HUES48 (cell line): ENCODE results near the gene PRR19.

Source experiments
- H3K27ac ChIP-seq: one replicate; pipeline ENCODE4 v1.7.0; 2013; ENCODE audit warnings: low read depth, low read length, inconsistent platforms
- H3K27me3 ChIP-seq: 2 replicates; pipeline ENCODE4 v1.6.1; 2013; ENCODE audit warnings: mild to moderate bottlenecking, low read length; ENCODE audit not compliant: control insufficient read depth, insufficient read depth
- H3K36me3 ChIP-seq: 2 replicates; pipeline ENCODE4 v1.6.1; 2013; ENCODE audit warnings: low read length; ENCODE audit not compliant: control insufficient read depth, insufficient read depth
- H3K4me1 ChIP-seq: 2 replicates; pipeline ENCODE4 v1.6.1; 2013; ENCODE audit warnings: mild to moderate bottlenecking, low read length; ENCODE audit not compliant: control insufficient read depth, insufficient read depth
- H3K4me3 ChIP-seq: 2 replicates; pipeline ENCODE4 v1.5.1; 2013; ENCODE audit warnings: mild to moderate bottlenecking, low read depth, low read length
- H3K9ac ChIP-seq: 2 replicates; pipeline ENCODE4 v1.6.1; 2013; ENCODE audit warnings: mild to moderate bottlenecking, low read depth, low read length, moderate library complexity
- H3K9me3 ChIP-seq: 2 replicates; pipeline ENCODE4 v1.6.1; 2013; ENCODE audit warnings: low read length; ENCODE audit not compliant: control insufficient read depth, insufficient read depth

Gene PRR19

GRCh38 chr19:42272535-42272897, 29.4 kb upstream of the PRR19 start:
- Histone ChIP-seq H3K4me3 (no peak overlapping the region), H3K36me3 (peaks cover 22% of the 10 kb centered on the region), H3K27me3 (no peaks in the 10 kb centered on the region), H3K27ac (no peak overlapping the region), H3K4me1 (peaks cover 15% of the 10 kb centered on the region; the same call in 1 of the 2 replicates), H3K9ac (no peak overlapping the region), H3K9me3 (no peaks in the 10 kb centered on the region)

DNA sequence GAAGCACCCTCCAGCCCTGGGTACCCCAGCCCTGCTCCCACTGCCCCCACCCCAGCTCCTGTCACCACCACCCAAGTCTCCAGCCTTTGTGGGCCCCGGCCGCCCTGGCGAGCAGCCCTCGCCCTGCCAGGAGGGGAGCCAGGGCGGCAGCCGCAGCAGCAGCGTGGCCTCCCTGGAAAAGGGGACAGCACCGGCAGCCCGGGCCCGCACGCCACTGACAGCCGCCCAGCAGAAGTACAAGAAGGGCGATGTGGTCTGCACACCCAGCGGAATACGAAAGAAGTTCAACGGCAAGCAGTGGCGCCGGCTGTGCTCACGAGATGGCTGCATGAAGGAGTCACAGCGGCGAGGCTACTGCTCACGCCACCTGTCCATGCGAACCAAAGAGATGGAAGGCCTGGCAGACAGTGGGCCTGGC, 28.9 kb upstream of the PRR19 start:
- Histone ChIP-seq H3K4me1 (peaks cover 12% of the 10 kb centered on the region; the same call in 1 of the 2 replicates), H3K9ac (no peak overlapping the region), H3K27ac (no peak overlapping the region), H3K36me3 (peaks cover 22% of the 10 kb centered on the region), H3K27me3 (no peaks in the 10 kb centered on the region), H3K4me3 (no peak overlapping the region), H3K9me3 (no peaks in the 10 kb centered on the region)

GRCh38 chr19:42273407-42274064, 28.4 kb upstream of the PRR19 start:
- Histone ChIP-seq H3K27ac (no peak overlapping the region), H3K36me3 (peaks cover 22% of the 10 kb centered on the region), H3K9ac (no peak overlapping the region), H3K9me3 (no peaks in the 10 kb centered on the region), H3K27me3 (no peaks in the 10 kb centered on the region), H3K4me1 (peaks cover 12% of the 10 kb centered on the region; the same call in 1 of the 2 replicates), H3K4me3 (no peak overlapping the region)

DNA sequence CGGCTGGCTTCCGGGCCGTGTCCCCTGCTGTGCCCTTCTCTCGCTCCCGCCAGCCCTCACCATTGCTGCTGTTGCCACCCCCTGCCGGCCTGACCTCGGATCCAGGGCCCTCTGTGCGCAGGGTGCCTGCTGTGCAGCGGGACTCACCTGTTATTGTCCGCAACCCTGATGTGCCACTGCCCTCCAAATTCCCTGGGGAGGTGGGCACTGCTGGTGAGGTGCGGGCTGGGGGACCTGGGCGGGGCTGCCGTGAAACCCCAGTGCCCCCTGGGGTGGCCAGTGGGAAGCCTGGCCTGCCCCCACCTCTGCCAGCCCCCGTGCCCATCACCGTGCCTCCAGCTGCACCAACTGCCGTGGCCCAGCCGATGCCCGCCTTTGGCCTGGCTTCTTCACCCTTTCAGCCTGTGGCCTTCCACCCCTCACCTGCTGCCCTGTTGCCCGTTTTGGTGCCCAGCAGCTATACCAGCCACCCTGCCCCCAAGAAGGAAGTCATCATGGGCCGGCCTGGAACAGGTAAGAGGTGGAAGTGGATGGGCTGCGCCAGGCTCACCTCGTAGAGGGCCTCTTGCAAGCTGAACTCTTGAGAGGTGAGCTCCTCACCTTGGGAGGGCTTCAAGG, 27.8 kb upstream of the PRR19 start:
- no peak overlapping the region for H3K9ac ChIP-seq
- H3K36me3 ChIP-seq, result peaks cover 22% of the 10 kb centered on the region
- H3K9me3 ChIP-seq, result no peaks in the 10 kb centered on the region
- H3K27ac ChIP-seq, result no peak overlapping the region
- H3K4me1 ChIP-seq, result peaks cover 13% of the 10 kb centered on the region; the same call in 1 of the 2 replicates
- no peak overlapping the region for H3K4me3 ChIP-seq
- no peaks in the 10 kb centered on the region for H3K27me3 ChIP-seq

DNA sequence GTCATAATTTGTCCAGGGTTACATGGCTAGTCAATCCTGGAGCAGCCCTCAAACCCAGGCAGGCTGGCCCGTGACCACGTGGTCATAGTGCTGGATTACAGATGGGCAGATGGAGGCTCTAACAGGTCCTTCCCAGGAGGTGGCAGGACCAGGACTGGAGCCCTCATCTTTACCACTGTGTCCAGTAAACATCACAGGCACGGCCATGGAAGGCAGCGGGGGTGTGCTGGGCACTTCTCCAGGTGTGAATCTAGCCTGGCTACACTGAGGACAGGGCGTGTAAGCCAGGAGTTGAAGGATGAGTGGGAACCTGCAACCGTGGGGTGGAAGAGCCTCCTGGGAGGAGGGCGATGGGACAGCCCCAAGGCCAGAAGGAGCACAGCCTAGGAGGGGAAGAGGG, 26.8 kb upstream of the PRR19 start:
- Histone ChIP-seq H3K9ac (no peak overlapping the region), H3K27ac (no peak overlapping the region), H3K27me3 (no peaks in the 10 kb centered on the region), H3K4me1 (peaks cover 13% of the 10 kb centered on the region; the same call in 1 of the 2 replicates), H3K36me3 (peaks cover 22% of the 10 kb centered on the region), H3K4me3 (no peak overlapping the region), H3K9me3 (no peaks in the 10 kb centered on the region)

GRCh38 chr19:42275517-42275916, 26.4 kb upstream of the PRR19 start:
- H3K27me3 ChIP-seq, result no peaks in the 10 kb centered on the region
- no peak overlapping the region for H3K9ac ChIP-seq
- H3K4me1 ChIP-seq, result peaks cover 9% of the 10 kb centered on the region; the same call in 1 of the 2 replicates
- no peak overlapping the region for H3K27ac ChIP-seq
- no peak overlapping the region for H3K4me3 ChIP-seq
- H3K36me3 ChIP-seq, result peaks cover 22% of the 10 kb centered on the region
- no peaks in the 10 kb centered on the region for H3K9me3 ChIP-seq

- Histone ChIP-seq H3K36me3 (peaks cover 22% of the 10 kb centered on the region), H3K27ac (no peak overlapping the region), H3K9ac (no peak overlapping the region), H3K27me3 (no peaks in the 10 kb centered on the region), H3K4me3 (no peak overlapping the region), H3K9me3 (no peaks in the 10 kb centered on the region), H3K4me1 (peaks cover 8% of the 10 kb centered on the region)
Measured at GRCh38 chr19:42276284-42276683, 25.6 kb upstream of the PRR19 start.

GRCh38 chr19:42276821-42277220, 25.1 kb upstream of the PRR19 start:
- Histone ChIP-seq H3K27ac (no peak overlapping the region), H3K4me3 (no peak overlapping the region), H3K9ac (no peak overlapping the region), H3K27me3 (no peaks in the 10 kb centered on the region), H3K9me3 (no peaks in the 10 kb centered on the region), H3K4me1 (peaks cover 10% of the 10 kb centered on the region), H3K36me3 (peaks cover 22% of the 10 kb centered on the region)

- Histone ChIP-seq H3K27ac (no peak overlapping the region), H3K9me3 (no peaks in the 10 kb centered on the region), H3K4me1 (peaks cover 20% of the 10 kb centered on the region), H3K9ac (no peak overlapping the region), H3K4me3 (no peak overlapping the region), H3K36me3 (peaks cover 22% of the 10 kb centered on the region; the same call in 1 of the 2 replicates), H3K27me3 (no peaks in the 10 kb centered on the region)
Measured at GRCh38 chr19:42277821-42278451, 24.0 kb upstream of the PRR19 start.

DNA sequence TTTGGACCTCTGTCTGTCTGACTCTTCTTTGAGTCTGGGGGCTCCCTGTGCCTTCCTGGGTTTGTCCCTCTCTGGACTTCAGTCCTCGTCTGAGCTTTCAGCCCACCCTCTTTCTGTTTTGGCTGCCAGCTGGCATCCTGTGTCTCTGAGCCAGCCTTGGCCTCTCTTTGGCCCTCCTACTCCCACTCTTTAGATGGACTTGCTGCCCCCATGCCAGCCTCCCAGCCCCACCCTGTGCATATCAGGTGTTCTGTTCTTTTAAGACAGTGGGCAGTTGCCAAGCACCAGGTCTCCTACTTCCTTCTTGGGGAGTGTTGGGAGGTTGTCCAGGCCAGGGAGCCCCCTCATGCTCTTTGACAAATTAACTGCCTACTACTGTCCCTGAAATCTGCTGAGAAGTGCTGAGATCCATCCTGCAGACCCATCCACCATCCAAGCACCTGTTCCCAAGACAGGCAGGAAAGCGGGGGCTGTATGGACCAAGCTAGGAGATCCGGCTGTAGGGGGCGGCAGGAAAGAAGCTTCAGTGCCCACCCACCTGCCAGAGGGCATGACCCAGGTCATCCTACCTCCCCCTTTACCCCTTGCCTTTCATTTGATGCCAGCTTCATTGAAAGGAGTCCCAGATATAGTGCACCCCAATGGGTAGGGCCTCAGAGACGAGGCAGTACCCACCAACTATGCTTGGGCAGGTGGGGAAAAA, 23.3 kb upstream of the PRR19 start:
- no peak overlapping the region for H3K9ac ChIP-seq
- H3K36me3 ChIP-seq, result peaks cover 16% of the 10 kb centered on the region; the same call in 1 of the 2 replicates
- peaks cover 26% of the 10 kb centered on the region for H3K4me1 ChIP-seq
- no peak overlapping the region for H3K27ac ChIP-seq
- no peaks in the 10 kb centered on the region for H3K27me3 ChIP-seq
- no peak overlapping the region for H3K4me3 ChIP-seq
- no peaks in the 10 kb centered on the region for H3K9me3 ChIP-seq
